ENCODE data around the gene OR6C70.

The OR6C70 gene

GRCh38 chr12:55425954-55426353 is 44.0 kb downstream of the OR6C70 start, which contains the start of gene OR6C76:
OR6C76 (plus strand) TSS chr12:55426254; CDS start chr12:55426254, 0 bp downstream.
- no peak for DNase-seq (ENCODE audit: extremely low spot score, insufficient read length, low read depth)
- FAIRE-seq: no peak

- DNase-seq (ENCODE audit: extremely low spot score, insufficient read length, low read depth): no peak
- FAIRE-seq: no peak
These were observed 49.5 kb downstream of the OR6C70 start for GRCh38 chr12:55420307-55420962.
